Muscle layer of colon (tissue), 2 donors: ENCODE measurements around the gene DDX1.

Source experiments
- H3K27ac ChIP-seq: one replicate; pipeline ENCODE4 v1.7.0; 2013; ENCODE audit warnings: low read depth, mild to moderate bottlenecking, low read length, moderate library complexity
- H3K27me3 ChIP-seq, 2 donors: one replicate each; pipeline ENCODE4 v1.7.0; 2013; ENCODE audit warnings: low read length in 2 of 2, mild to moderate bottlenecking in 2 of 2; ENCODE audit not compliant: insufficient read depth in 2 of 2, control insufficient read depth in 1 of 2
- H3K36me3 ChIP-seq: one replicate; pipeline ENCODE4 v1.7.0; 2013; ENCODE audit warnings: mild to moderate bottlenecking, low read length; ENCODE audit not compliant: insufficient read depth
- H3K4me1 ChIP-seq: one replicate; pipeline ENCODE4 v1.7.0; 2013; ENCODE audit warnings: mild to moderate bottlenecking, low read length; ENCODE audit not compliant: insufficient read depth
- H3K4me3 ChIP-seq, 2 donors: one replicate each; pipeline ENCODE4 v1.7.0; 2013; ENCODE audit warnings: low read length in 2 of 2, low read depth in 1 of 2, mild to moderate bottlenecking in 1 of 2, moderate library complexity in 1 of 2
- H3K9ac ChIP-seq: one replicate; pipeline ENCODE4 v1.7.0; 2013; ENCODE audit warnings: low read length
- H3K9me3 ChIP-seq: one replicate; pipeline ENCODE4 v1.7.0; 2013; ENCODE audit warnings: mild to moderate bottlenecking, low read length
- donor health status: abdominal sarcoma.
- donor health status: Adenocarcinoma of cecum.

The DDX1 gene

DNA sequence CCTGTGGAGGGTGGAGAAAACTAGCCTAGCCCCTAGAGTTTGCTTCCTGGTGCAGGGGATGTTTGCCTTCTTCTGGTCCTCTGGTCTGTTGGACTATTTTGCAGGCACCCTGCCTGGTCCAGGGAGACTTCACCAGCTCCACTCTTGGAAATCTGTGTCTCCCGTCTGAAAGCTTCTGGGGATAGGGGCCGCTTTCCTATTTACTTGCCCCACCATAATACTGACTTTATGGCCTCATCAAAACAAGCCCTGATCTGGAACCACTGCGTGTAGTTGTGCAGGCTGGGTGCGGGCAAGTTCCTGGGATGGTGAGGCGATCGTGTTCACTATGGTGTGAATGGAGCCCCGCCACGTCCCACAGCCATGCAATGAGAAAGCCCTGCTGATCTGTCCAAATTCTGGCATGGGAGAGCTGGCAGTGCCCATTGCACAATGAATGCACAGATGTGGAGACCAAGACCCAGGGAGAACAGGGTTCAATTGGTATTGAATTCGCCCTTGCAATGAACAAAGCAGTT lies 74.3 kb downstream of the DDX1 start:
- Histone ChIP-seq H3K27ac (no peak overlapping the region), H3K27me3 (no peaks in the 10 kb centered on the region), H3K4me1 (no peaks in the 10 kb centered on the region), H3K36me3 (no peaks in the 10 kb centered on the region), H3K9me3 (no peaks in the 10 kb centered on the region), H3K9ac (no peak overlapping the region), H3K4me3 (no peak overlapping the region)

- no peak overlapping the region for H3K4me3 ChIP-seq
- H3K36me3 ChIP-seq = no peaks in the 10 kb centered on the region
- no peaks in the 10 kb centered on the region for H3K4me1 ChIP-seq
- no peaks in the 10 kb centered on the region for H3K27me3 ChIP-seq
- no peak overlapping the region for H3K9ac ChIP-seq
- H3K27ac ChIP-seq = no peak overlapping the region
- no peaks in the 10 kb centered on the region for H3K9me3 ChIP-seq
Observed at GRCh38 chr2:15666861-15667808, 75.5 kb downstream of the DDX1 start.

DNA sequence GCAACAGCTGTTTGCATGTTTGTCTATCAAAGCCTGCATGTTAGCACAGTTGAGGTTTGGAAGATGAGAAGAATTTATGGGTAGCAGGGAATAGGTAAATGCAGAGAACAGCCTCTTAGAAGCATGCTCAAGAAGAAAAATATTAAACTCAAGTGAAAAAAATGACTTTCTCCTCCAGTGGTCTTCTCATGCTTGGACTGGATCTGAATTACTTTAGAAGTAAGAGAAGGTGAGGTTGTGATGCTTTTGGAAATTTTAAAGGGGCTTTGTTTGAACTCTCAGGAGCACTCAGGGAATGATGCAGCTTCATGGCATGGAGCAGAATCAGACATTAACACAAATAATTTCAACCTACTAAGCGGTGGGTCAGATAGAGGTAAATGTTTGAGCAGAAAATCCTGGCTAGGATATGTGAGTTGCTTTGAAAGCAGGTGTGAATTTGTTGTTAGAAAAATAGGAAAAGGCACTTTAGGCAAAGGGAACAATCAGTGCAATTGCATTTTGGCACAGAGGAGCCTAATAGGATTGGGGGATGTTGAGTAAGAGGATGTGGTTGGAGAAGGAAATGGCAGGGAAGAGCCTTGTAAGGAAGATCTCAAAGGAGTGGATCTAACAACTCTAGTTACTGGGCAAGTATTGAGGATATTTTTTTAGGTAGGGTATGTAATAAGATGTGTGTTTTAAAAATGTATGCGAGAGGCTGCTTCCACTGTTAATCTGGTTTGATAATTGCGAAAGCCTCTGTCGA lies 76.3 kb downstream of the DDX1 start:
- Histone ChIP-seq H3K27ac (no peak overlapping the region), H3K9me3 (no peaks in the 10 kb centered on the region), H3K4me1 (no peaks in the 10 kb centered on the region), H3K9ac (no peak overlapping the region), H3K36me3 (no peaks in the 10 kb centered on the region), H3K4me3 (no peak overlapping the region), H3K27me3 (no peaks in the 10 kb centered on the region)

DNA sequence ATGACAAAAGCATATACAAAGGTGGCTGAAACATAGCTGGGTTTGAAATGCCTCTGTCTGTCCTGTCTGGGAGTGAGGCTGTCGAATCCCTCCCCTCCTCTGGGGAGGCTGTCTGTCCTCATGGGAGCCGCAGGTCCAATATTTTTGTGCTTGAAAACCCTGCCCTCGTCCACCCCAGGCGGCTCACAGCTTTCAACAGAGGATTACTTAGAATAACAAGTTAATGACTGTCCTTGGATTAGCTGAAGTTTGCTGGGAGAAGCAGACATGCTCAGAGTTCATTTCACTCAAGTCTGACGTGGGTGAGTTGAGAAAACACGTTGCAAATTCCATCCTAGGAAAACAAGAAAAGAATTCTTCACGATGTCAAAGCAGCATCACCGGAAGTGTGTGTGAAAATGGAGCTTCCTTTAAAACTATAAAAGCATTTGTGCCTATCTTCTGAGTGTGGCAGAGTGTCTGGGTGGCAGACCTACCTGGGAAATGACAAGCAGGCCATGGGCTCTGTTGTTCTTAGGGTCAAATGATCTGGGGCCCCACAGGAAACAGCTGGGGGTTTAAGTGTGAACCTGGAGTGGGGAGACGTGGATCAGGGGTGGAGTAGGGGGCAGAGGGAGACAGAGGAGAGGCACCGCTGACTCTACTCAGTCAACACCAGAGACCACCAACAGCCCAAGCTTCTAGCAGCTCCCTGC lies 77.1 kb downstream of the DDX1 start:
- Histone ChIP-seq H3K27me3 (no peaks in the 10 kb centered on the region), H3K36me3 (no peaks in the 10 kb centered on the region), H3K9ac (no peak overlapping the region), H3K4me3 (no peak overlapping the region), H3K27ac (no peak overlapping the region), H3K4me1 (no peaks in the 10 kb centered on the region), H3K9me3 (no peaks in the 10 kb centered on the region)

GRCh38 chr2:15669375-15669910 lies 77.8 kb downstream of the DDX1 start:
- no peak overlapping the region for H3K27ac ChIP-seq
- no peaks in the 10 kb centered on the region for H3K9me3 ChIP-seq
- no peak overlapping the region for H3K9ac ChIP-seq

DNA sequence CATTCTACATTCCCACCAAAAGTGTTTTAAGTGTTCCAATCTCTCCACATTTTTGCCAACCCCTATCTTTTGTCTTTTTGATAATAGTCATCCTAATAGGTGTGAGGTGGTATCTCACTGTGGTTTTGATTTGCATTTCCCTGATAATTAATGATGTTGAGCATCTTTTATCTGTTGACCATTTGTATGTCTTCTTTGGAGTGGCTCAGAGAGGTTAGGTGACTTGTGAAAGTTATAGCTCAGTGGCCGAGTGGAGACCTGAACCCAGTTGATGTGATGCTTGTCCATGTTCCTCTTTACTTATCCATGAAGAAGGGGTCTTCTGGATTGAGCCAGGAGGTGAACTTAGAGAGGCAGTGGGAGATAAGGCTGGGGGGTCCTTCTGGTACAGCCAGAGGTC lies 78.8 kb downstream of the DDX1 start:
- no peaks in the 10 kb centered on the region for H3K27me3 ChIP-seq
- no peaks in the 10 kb centered on the region for H3K4me1 ChIP-seq
- no peak overlapping the region for H3K9ac ChIP-seq

More at GRCh38 chr2:15669375-15669910, 77.8 kb downstream of the DDX1 start:
- Histone ChIP-seq H3K36me3 (no peaks in the 10 kb centered on the region), H3K27me3 (no peaks in the 10 kb centered on the region), H3K4me3 (no peak overlapping the region), H3K4me1 (no peaks in the 10 kb centered on the region)

DNA sequence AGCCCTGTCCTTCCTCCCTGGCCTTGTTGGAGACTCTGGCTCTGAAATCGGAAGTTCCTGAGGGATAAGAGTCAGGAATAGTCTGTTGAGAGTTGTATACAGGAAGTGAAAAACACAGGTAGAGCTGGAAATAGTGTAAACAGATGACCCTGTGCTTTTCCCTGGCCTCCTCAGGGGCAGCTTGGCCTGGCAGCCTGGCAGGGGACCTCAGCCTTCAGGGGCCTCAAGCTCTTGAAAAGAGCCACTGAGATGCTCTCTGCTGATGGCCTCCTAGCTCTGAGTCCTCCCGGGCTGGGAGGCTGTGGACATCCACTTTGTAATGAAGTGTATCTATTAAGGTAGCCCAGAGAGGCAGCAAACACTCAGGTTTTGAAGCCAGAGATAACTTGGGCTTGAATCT lies 79.3 kb downstream of the DDX1 start:
- Histone ChIP-seq H3K36me3 (no peaks in the 10 kb centered on the region), H3K4me1 (no peaks in the 10 kb centered on the region), H3K9me3 (no peaks in the 10 kb centered on the region), H3K4me3 (no peak overlapping the region), H3K9ac (no peak overlapping the region), H3K27me3 (no peaks in the 10 kb centered on the region), H3K27ac (no peak overlapping the region)

More for the DNA sequence above, 78.8 kb downstream of the DDX1 start:
- Histone ChIP-seq H3K4me3 (no peak overlapping the region), H3K27ac (no peak overlapping the region), H3K36me3 (no peaks in the 10 kb centered on the region), H3K9me3 (no peaks in the 10 kb centered on the region)

- Histone ChIP-seq H3K36me3 (no peaks in the 10 kb centered on the region), H3K27ac (no peak overlapping the region), H3K4me3 (no peak overlapping the region), H3K27me3 (no peaks in the 10 kb centered on the region), H3K9ac (no peak overlapping the region), H3K4me1 (no peaks in the 10 kb centered on the region), H3K9me3 (no peaks in the 10 kb centered on the region)
Observed at GRCh38 chr2:15671409-15671808, 79.7 kb downstream of the DDX1 start.

DNA sequence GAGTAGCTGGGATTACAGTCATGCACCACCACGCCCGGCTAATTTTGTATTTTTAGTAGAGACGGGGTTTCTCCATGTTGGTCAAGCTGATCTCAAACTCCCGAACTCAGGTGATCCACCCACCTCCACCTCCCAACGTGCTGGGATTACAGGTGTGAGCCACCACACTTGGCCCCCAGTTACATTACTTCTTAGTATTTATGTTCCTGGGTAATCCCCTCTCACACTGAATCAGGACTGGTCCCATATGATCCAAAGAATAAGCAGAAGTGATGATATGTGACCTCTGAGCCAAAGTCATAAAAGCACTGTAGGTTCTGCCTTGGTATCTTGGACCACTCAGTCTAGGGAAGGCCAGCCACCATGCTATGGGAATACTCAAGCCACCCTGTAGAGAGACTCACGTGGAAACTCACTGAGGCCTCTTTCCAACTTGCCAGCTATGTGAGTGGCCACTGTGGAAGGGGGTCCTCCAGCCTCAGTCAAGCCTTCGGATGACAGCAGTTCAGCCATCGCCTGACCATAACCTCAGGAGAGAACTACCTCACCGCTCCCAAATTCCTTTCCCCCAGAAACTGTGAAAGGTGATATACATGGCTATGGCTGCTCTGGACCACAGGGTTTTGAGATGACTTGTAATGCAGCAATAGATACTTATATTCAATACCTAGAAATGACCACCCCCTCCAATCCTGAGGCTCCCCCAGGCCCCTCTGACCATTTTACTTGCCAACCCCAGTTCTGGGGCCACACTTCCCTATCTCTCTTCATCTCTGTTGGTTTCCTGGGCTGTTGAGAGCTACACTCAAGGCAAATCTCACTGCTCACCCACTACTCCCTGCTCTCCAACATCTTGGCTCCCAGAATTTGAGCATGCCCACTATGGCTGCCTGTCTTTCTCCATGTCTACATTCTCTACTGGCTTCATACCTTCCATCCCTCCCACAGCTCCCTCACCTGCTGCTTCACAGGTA lies 80.5 kb downstream of the DDX1 start:
- no peaks in the 10 kb centered on the region for H3K9me3 ChIP-seq
- H3K4me1 ChIP-seq = no peaks in the 10 kb centered on the region
- no peaks in the 10 kb centered on the region for H3K27me3 ChIP-seq
- no peak overlapping the region for H3K27ac ChIP-seq
- H3K9ac ChIP-seq = no peak overlapping the region
- no peaks in the 10 kb centered on the region for H3K36me3 ChIP-seq
- H3K4me3 ChIP-seq = no peak overlapping the region
